Measurements from ENCODE around the gene TYROBP. TPM values are rescaled to one million over a fixed set of nuclear protein-coding genes. Genes with fewer than 3 reads are reported as not detected.

Gene TYROBP
- total and polyA plus RNA-seq, 2 of the 8 experiments (the other 6 are each of a cell fraction or from before 2014, with no cell fraction given), result 0.18 TPM; not detected in 1

GRCh38 chr19:35936738-35937268 lies 28.7 kb upstream of the TYROBP start (continued):
- TF ChIP-seq ATF2 (IDR thresholded peaks at IDR 0.05; ENCODE audit: low read length) (no peak), POLR2AphosphoS5 (IDR thresholded peaks at IDR 0.05; ENCODE audit: low read depth, low read length) (no peak), HDAC6 (IDR thresholded peaks at IDR 0.05; ENCODE audit: low read depth, low read length) (no peak)

All from H1 (cell line).